ENCODE measurements around the gene TIMM44. TPM values are rescaled to one million over a fixed set of nuclear protein-coding genes. Genes with fewer than 3 reads are reported as not detected.

Gene TIMM44
- total and polyA plus RNA-seq, 2 of the 8 experiments (the other 6 are each of a cell fraction or from before 2014, with no cell fraction given): 131 to 150 TPM

DNA sequence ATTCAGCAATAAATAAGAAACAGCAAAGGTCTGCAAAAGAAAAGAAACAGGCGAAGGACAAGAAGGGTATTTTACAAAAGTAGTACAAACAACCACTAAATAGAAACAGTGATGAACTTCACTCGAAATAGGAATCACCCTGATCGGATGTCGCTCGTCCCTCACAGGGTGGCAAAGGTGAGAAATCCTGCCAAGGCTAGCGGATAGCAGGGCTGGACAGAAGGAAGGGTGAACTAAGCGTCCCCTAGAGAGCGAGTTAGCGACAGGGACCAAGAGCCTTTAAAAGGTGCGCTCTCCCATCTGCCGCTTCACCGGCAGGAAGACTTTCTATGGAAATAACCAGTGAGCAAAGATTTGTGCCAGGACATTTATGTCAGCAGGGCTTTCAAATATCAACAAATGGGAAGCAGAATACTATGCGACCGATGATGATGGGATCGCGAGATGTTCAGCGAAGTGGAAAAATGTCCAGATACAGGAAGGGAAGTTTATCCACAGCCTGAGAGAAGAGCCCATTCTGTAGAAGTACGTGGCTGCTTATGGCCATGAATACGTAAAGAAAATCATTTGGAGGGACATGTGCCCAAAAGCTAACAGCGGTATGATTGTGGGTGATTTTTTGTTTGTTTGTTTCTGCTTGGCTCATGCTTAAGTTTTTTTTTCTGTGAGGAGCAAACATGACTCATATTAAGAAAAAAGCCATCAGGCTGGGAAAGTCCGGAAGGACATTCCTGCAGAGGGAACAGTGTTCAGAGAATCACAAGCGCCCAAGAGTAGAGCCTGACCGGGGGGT, 43.1 kb upstream of the TIMM44 start:
- Histone ChIP-seq H2BK5ac (ENCODE audit: low read depth, low read length) (no peak overlapping the region), H3K27ac (ENCODE audit: low read depth, low read length) (no peak overlapping the region), H2BK120ac (replicated peaks; ENCODE audit: low read depth, low read length) (no peak overlapping the region), H2BK20ac (ENCODE audit: low read length) (no peak overlapping the region), H2BK15ac (ENCODE audit: low read length) (no peak overlapping the region), H3K9ac (replicated peaks in 1 of 4; ENCODE audit: extremely low read depth in 1 of 4, low read depth in 3 of 4, low read length in 3 of 4) (no peak overlapping the region), H3K56ac (replicated peaks; ENCODE audit: insufficient read length, low read depth, low read length) (no peak overlapping the region), H3K79me1 (ENCODE audit: low read depth, low read length) (peaks cover 42% of the 10 kb centered on the region), H4K20me1 (replicated peaks in 1 of 2; ENCODE audit: control insufficient read depth in 1 of 2, insufficient read depth in 2 of 2, low read length in 2 of 2) (peaks cover 50 to 69% of the 10 kb centered on the region in 2 experiments), H4K91ac (replicated peaks; ENCODE audit: insufficient read length, low read length) (no peak overlapping the region), H2AFZ (ENCODE audit: low read length) (no peak overlapping the region), H3K23me2 (ENCODE audit: low read depth, low read length) (no peaks in the 10 kb centered on the region), H4K5ac (ENCODE audit: insufficient read length, low read depth, low read length) (no peak overlapping the region), H3K14ac (ENCODE audit: insufficient read length) (no peak overlapping the region), H2BK12ac (ENCODE audit: low read depth, low read length) (no peak overlapping the region), H3K79me2 (ENCODE audit: control insufficient read depth in 1 of 2, insufficient read depth in 2 of 2, low read length in 2 of 2) (peaks cover 5 to 73% of the 10 kb centered on the region in 2 experiments; a peak in 3 of 4 replicates), H2AK5ac (ENCODE audit: low read depth, low read length) (no peak overlapping the region), H3K4ac (replicated peaks; ENCODE audit: insufficient read length, low read depth, low read length) (no peak overlapping the region), H3K36me3 (ENCODE audit: control insufficient read depth in 2 of 4, insufficient read depth in 4 of 4, low read length in 3 of 4) (peaks cover 26 to 83% (median 51%) of the 10 kb centered on the region in 4 experiments; a peak in 7 of 8 replicates), H3K4me2 (ENCODE audit: insufficient read depth in 1 of 2, low read depth in 2 of 2, low read length in 2 of 2) (no peak overlapping the region), H4K8ac (ENCODE audit: extremely low read depth, insufficient read depth, low read length) (no peak overlapping the region), H3K4me3 (ENCODE audit: extremely low read depth in 1 of 4, insufficient read depth in 2 of 4, low read depth in 3 of 4, low read length in 4 of 4) (no peak overlapping the region), H3K4me1 (replicated peaks in 1 of 4; ENCODE audit: control insufficient read depth in 3 of 4, insufficient read depth in 4 of 4, low read length in 3 of 4) (no peaks in the 10 kb centered on the region), H3K9me3 (ENCODE audit: insufficient read depth in 2 of 2, low read depth in 1 of 2, low read length in 1 of 2) (no peaks in the 10 kb centered on the region), H3K27me3 (replicated peaks in 1 of 4; ENCODE audit: control insufficient read depth in 3 of 4, extremely low read depth in 1 of 4, insufficient read depth in 3 of 4, low read length in 3 of 4) (no peaks in the 10 kb centered on the region), H3K23ac (ENCODE audit: insufficient read length) (no peak overlapping the region), H3K18ac (ENCODE audit: extremely low read depth, low read length) (no peak overlapping the region)
- ChIA-PET CTCF (ENCODE audit: partially characterized antibody) (interaction anchor here (1.8 to 3.0 kb wide), 2 partner anchors 15 to 16 kb away, joined by 7 to 16 read pairs; no protein-coding TSS in a partner anchor), POLR2A (ENCODE audit: partially characterized antibody) (interaction anchor here (1.3 to 2.1 kb wide), 2 partner anchors 13 to 43 kb away, joined by 4 read pairs; no protein-coding TSS in a partner anchor)
- DNase-seq (ENCODE audit: low read depth in 1 of 2, low spot score in 2 of 2) (no peak), FAIRE-seq (no peak)
- WGBS, 2 experiments (ENCODE audit: extremely low coverage in 1 of 2, insufficient coverage in 1 of 2, insufficient read length in 1 of 2, insufficient replicate concordance in 2 of 2, low coverage in 1 of 2, low lambda C conversion rate in 2 of 2, missing lambda C conversion rate in 1 of 2): 91% methylated on average over 21 of the region's 23 CpGs; no CpG with 5 or more reads in 1 of the 2 experiments
- TF ChIP-seq RNF2 (IDR thresholded peaks at IDR 0.05; ENCODE audit: borderline replicate concordance, low read depth, low read length, missing control alignments, poor library complexity, severe bottlenecking): no peak
- no peak for TF ChIP-seq GABPA (IDR thresholded peaks at IDR 0.05; ENCODE audit: borderline replicate concordance, insufficient read depth, low read length)
- TF ChIP-seq, protein P1, sequence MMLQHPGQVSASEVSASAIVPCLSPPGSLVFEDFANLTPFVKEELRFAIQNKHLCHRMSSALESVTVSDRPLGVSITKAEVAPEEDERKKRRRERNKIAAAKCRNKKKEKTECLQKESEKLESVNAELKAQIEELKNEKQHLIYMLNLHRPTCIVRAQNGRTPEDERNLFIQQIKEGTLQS (IDR thresholded peaks at IDR 0.05; ENCODE audit: insufficient read depth, low read depth, low read length): no peak
- TF ChIP-seq SIX5 (IDR thresholded peaks at IDR 0.05; ENCODE audit: low read depth, low read length): no peak
- TF ChIP-seq SUZ12 (IDR thresholded peaks at IDR 0.05; ENCODE audit: low read length): no peak
- TF ChIP-seq TCF12 (IDR thresholded peaks at IDR 0.05; ENCODE audit: low read depth, low read length): no peak
- TF ChIP-seq CHD2 (IDR thresholded peaks at IDR 0.05; ENCODE audit: low read length): no peak
- no peak for TF ChIP-seq EGR1 (IDR thresholded peaks at IDR 0.05; ENCODE audit: borderline replicate concordance, low read depth, low read length)
